ACC112 (cell line): ENCODE results near the gene SMPD2.
"Not testable (repeated sequence)": the region's sequence is repeated elsewhere in the genome, so short reads cannot be mapped to it uniquely, and the experiment has no call there.

Experiments used
- H2AFZ ChIP-seq: fragments of 200-600 bp; sonication (generic); one replicate; pipeline ENCODE4 v1.6.0; 2017; ENCODE audit warnings: antibody characterized with exemption, low read length; ENCODE audit not compliant: unreplicated experiment
- H3K27ac ChIP-seq: fragments of 200-600 bp; sonication (generic); 2 replicates; pipeline ENCODE4 v1.5.1; 2014; ENCODE audit warnings: low read depth, mild to moderate bottlenecking, antibody characterized with exemption, low read length, moderate library complexity
- H3K27me3 ChIP-seq: fragments of 200-600 bp; sonication (generic); 2 replicates; pipeline ENCODE4 v1.6.1; 2014; ENCODE audit warnings: mild to moderate bottlenecking, antibody characterized with exemption, low read length, moderate library complexity, mixed read lengths; ENCODE audit not compliant: insufficient read depth
- H3K36me3 ChIP-seq: fragments of 200-600 bp; sonication (generic); 2 replicates; pipeline ENCODE4 v1.6.1; 2016; ENCODE audit warnings: mild to moderate bottlenecking, antibody characterized with exemption, low read length, moderate library complexity, mixed read lengths; ENCODE audit not compliant: insufficient read depth
- H3K4me1 ChIP-seq: fragments of 200-600 bp; sonication (generic); one replicate; pipeline ENCODE4 v1.6.1; 2016; ENCODE audit warnings: low read length, mixed read lengths; ENCODE audit not compliant: insufficient read depth, unreplicated experiment, control insufficient read depth
- H3K4me3 ChIP-seq: fragments of 200-600 bp; sonication (generic); 2 replicates; pipeline ENCODE4 v1.5.1; 2014; ENCODE audit warnings: mild to moderate bottlenecking, low read depth, low read length
- H3K79me2 ChIP-seq: fragments of 200-600 bp; sonication (generic); one replicate; pipeline ENCODE4 v1.6.0; 2016; ENCODE audit warnings: low read length; ENCODE audit not compliant: control insufficient read depth, unreplicated experiment, insufficient read depth

Gene SMPD2

GRCh38 chr6:109461205-109461604 is 20.7 kb downstream of the SMPD2 start:
- H2AFZ ChIP-seq, H3K79me2 ChIP-seq, H3K4me3 ChIP-seq, H3K27ac ChIP-seq, H3K27me3 ChIP-seq: not testable (repeated sequence)
- H3K4me1 ChIP-seq, result peaks cover 14% of the 10 kb centered on the region
- H3K36me3 ChIP-seq, result peaks cover 30% of the 10 kb centered on the region

DNA sequence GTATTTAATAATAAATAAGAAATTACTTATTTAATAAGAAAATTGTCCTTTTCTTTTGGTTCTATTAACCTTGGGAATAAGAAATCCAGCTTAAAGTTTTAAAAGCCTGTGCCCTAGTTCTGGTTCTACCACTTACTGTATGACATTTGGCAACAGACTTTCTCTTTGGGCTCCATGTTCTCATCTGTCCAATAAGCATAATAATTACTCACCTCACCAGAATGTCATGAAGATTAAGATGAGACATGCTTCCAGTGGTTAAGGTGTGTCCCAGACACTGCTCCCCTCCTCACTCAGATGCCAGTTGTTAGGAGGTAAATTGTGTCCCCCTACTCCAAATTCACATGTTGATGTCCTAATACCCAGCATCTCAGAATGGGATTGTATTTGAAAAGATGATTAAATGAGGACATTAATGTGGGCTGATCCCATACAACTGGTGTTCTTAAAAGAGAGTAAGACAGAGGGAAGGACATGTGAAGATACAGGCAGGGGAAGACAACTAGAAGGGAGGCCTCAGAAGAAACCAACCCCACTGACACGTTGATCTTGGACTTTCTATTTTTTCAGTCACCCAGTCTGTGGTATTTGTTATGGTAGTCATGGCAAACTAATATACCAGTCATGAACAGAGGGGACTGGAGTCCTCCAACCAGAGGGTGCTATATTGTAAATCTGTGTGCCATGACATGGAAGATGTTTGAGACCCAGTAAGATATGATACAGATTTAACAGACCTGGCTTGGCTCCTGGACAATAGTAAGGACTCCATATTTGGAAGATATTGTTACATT is 21.4 kb downstream of the SMPD2 start:
- no peaks in the 10 kb centered on the region for H3K27me3 ChIP-seq
- peaks cover 3% of the 10 kb centered on the region for H3K79me2 ChIP-seq
- H3K4me3 ChIP-seq, result no peak overlapping the region
- peaks cover 31% of the 10 kb centered on the region for H3K36me3 ChIP-seq
- H3K27ac ChIP-seq, result no peak overlapping the region
- H3K4me1 ChIP-seq, result peaks cover 7% of the 10 kb centered on the region
- H2AFZ ChIP-seq, result no peak overlapping the region

DNA sequence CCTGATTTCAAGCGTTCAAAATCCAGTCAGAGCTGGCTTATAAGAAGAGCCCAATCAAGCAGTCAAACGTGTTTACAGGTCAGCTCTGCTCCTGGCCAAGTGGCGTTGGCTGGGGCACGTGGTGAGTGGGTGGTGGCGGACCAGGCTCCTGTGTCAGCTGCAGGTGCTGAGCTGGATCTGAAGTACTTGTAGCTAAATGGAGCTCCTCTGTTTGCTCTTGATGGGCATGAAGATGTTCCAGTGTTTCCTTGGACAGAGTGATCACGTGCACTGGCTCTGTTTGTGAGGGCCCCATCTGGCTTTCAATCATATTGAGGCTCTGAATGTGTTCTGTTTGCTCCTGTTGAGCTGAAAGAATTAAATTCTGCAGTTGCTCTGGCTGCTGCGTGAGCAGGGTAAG is 25.2 kb downstream of the SMPD2 start:
- Histone ChIP-seq H3K36me3 (peaks cover 31% of the 10 kb centered on the region), H3K4me1 (no peaks in the 10 kb centered on the region), H3K27me3 (no peaks in the 10 kb centered on the region), H3K4me3 (no peak overlapping the region), H3K27ac (no peak overlapping the region), H3K79me2 (peaks cover 3% of the 10 kb centered on the region), H2AFZ (no peak overlapping the region)

GRCh38 chr6:109466212-109466923 is 25.8 kb downstream of the SMPD2 start:
- Histone ChIP-seq H3K27me3 (no peaks in the 10 kb centered on the region), H3K36me3 (peaks cover 31% of the 10 kb centered on the region), H3K79me2 (peaks cover 3% of the 10 kb centered on the region), H3K27ac (no peak overlapping the region), H3K4me1 (no peaks in the 10 kb centered on the region), H2AFZ (no peak overlapping the region), H3K4me3 (no peak overlapping the region)

- Histone ChIP-seq H3K36me3 (peaks cover 23% of the 10 kb centered on the region), H3K79me2 (peaks cover 3% of the 10 kb centered on the region), H3K4me3 (no peak overlapping the region), H2AFZ (no peak overlapping the region), H3K27me3 (no peaks in the 10 kb centered on the region), H3K27ac (no peak overlapping the region), H3K4me1 (no peaks in the 10 kb centered on the region)
Observed at GRCh38 chr6:109467696-109468095, 27.2 kb downstream of the SMPD2 start.

- H3K79me2 ChIP-seq, result peaks cover 3% of the 10 kb centered on the region
Observed at GRCh38 chr6:109469591-109470189, 29.2 kb downstream of the SMPD2 start.

GRCh38 chr6:109471105-109471810 is 30.7 kb downstream of the SMPD2 start:
- Histone ChIP-seq H3K4me3 (no peak overlapping the region), H3K27ac (no peak overlapping the region), H2AFZ (no peak overlapping the region), H3K36me3 (peaks cover 3% of the 10 kb centered on the region; the same call in 1 of the 2 replicates), H3K4me1 (no peaks in the 10 kb centered on the region), H3K27me3 (no peaks in the 10 kb centered on the region), H3K79me2 (no peaks in the 10 kb centered on the region)

More at GRCh38 chr6:109469591-109470189, 29.2 kb downstream of the SMPD2 start:
- Histone ChIP-seq H3K27ac (no peak overlapping the region), H3K36me3 (peaks cover 8% of the 10 kb centered on the region; the same call in 1 of the 2 replicates), H3K27me3 (no peaks in the 10 kb centered on the region), H3K4me1 (no peaks in the 10 kb centered on the region), H2AFZ (no peak overlapping the region), H3K4me3 (no peak overlapping the region)

- H3K27ac ChIP-seq, result no peak overlapping the region
- H3K36me3 ChIP-seq, result peaks cover 3% of the 10 kb centered on the region; the same call in 1 of the 2 replicates
- no peaks in the 10 kb centered on the region for H3K79me2 ChIP-seq
- no peaks in the 10 kb centered on the region for H3K4me1 ChIP-seq
- H2AFZ ChIP-seq, result no peak overlapping the region
- H3K27me3 ChIP-seq, result no peaks in the 10 kb centered on the region
- no peak overlapping the region for H3K4me3 ChIP-seq
Observed at GRCh38 chr6:109472132-109472995, 31.8 kb downstream of the SMPD2 start.

DNA sequence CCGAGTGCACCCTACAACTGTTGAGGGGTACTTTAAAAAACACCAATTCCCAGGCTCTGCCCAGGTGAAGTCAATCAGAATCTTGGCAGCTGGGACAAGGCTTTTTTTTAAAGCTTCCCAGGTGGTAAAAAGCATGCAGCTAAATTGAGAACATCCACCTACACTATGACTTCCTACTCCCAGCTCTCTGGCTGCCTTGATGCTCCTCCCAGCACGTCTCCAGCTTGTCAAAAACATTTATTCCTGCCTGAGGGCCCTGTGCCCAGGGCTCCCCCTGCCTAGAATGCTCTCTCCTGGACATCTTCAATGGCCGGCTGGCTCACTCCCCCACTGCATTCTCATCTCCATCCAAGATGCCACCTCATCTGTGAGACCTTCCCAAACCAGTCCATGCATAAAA is 32.6 kb downstream of the SMPD2 start:
- Histone ChIP-seq H3K27me3 (no peaks in the 10 kb centered on the region), H3K4me1 (no peaks in the 10 kb centered on the region), H3K79me2 (peaks cover 7% of the 10 kb centered on the region), H3K4me3 (no peak overlapping the region), H2AFZ (no peak overlapping the region), H3K36me3 (peaks cover 7% of the 10 kb centered on the region; the same call in 1 of the 2 replicates), H3K27ac (no peak overlapping the region)
